Thymus (tissue), 11 donors: Measurements from ENCODE around the gene ANO7. TPM values are rescaled to one million over a fixed set of nuclear protein-coding genes. Genes with fewer than 3 reads are reported as not detected.

Source experiments
- DNase-seq, 9 donors: peaks; one replicate each; pipeline ENCODE4 v3.0.0-alpha.2; 2013; ENCODE audit warnings: low spot score in 9 of 9, low read depth in 6 of 9, missing footprints in 1 of 9
- H3K27ac ChIP-seq, 2 donors: one replicate each; pipeline ENCODE4 v1.5.1; 2013; ENCODE audit warnings: control low read depth in 1 of 2, low read depth in 1 of 2, low read length in 1 of 2, mild to moderate bottlenecking in 1 of 2, moderate library complexity in 1 of 2
- H3K27me3 ChIP-seq, 2 donors: one replicate each; pipeline ENCODE4 v1.5.1; 2013; ENCODE audit warnings: low read length in 1 of 2; ENCODE audit not compliant: control insufficient read depth in 2 of 2, insufficient read depth in 1 of 2
- H3K36me3 ChIP-seq, 2 donors: one replicate each; pipeline ENCODE4 v1.5.1; 2013; ENCODE audit warnings: low read length in 1 of 2, mild to moderate bottlenecking in 1 of 2, moderate library complexity in 1 of 2; ENCODE audit not compliant: control insufficient read depth in 2 of 2, insufficient read depth in 2 of 2
- H3K4me1 ChIP-seq, 2 donors: one replicate each; pipeline ENCODE4 v1.5.1; 2013; ENCODE audit warnings: low read length in 2 of 2; ENCODE audit not compliant: control insufficient read depth in 2 of 2, insufficient read depth in 2 of 2
- H3K4me3 ChIP-seq, 2 donors: one replicate each; pipeline ENCODE4 v1.5.1; 2013; ENCODE audit warnings: low read length in 2 of 2, control low read depth in 1 of 2, mild to moderate bottlenecking in 1 of 2
- H3K9me3 ChIP-seq, 2 donors: one replicate each; pipeline ENCODE4 v1.5.1; 2013; ENCODE audit warnings: low read length in 1 of 2, mild to moderate bottlenecking in 1 of 2; ENCODE audit not compliant: control insufficient read depth in 2 of 2, insufficient read depth in 1 of 2
- WGBS: extraction: QIAGEN DNeasy Blood & Tissue Kit; methylation state at CpG from one replicate; pipeline ENCODE4 v1.1.7; 2013; 5-methylcytosine and 5-hydroxymethylcytosine counted together
- polyA plus RNA-seq: library from polyadenylated mRNA; stranded (reverse); fragments of 200-250 nt; gene quantifications from one replicate; pipeline ENCODE4 v1.2.3, GENCODE V29; 2013
- total RNA-seq: library from RNA; stranded (reverse); fragments of 120-200 nt; gene quantifications from one replicate; pipeline ENCODE4 v1.2.4, GENCODE V29; 2013
- donor health status: healthy.

Gene ANO7
- total and polyA plus RNA-seq, 2 donors, result 0.09 to 0.41 TPM

GRCh38 chr2:241234066-241234790 is 45.8 kb downstream of the ANO7 start:
- Histone ChIP-seq H3K27me3 (no peaks in the 10 kb centered on the region), H3K4me1 (no peaks in the 10 kb centered on the region), H3K27ac (no peak overlapping the region), H3K4me3 (no peak overlapping the region), H3K36me3 (peaks cover 86% of the 10 kb centered on the region in 2 donors), H3K9me3 (no peaks in the 10 kb centered on the region)
- WGBS, result 95% methylated on average over 21 of the region's 21 CpGs
- no peak for DNase-seq

DNA sequence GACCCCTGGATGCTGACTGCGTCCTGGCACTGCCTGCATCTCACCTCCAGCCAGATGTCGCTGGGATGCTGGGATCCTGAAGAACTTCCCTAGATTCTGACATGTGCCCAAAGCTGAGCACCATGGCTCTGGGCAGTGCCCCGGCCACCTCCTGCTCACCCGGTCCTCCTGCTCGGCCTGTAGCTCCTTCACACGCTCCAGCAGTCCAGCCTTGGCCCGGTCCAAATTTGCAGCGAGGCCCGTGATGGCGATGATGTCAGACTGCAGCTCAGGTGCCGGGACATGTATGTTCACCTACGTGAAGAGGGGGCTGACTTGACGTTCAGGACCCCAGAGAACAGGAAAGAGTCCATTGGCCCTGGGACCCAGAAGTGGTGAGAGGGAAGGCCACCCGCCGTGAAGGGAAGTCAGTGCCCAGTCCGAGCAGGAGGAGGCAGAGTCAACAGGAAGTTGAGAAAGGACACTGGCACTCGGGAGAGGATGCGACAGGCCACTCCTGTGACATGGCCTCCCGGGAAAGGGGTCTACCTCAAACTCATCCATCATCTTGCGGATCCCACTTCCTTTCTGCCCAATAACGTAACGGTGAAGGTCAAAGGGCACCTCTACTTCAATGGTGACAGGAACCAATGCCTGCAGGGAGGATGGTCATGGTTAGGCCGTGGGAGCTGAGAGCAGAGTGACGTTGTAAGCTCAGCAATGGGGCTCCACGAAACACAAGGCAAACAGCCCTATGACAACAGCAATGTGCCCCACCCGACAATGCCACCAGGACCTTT is 46.7 kb downstream of the ANO7 start:
- H3K36me3 ChIP-seq, result peaks cover 86 to 87% of the 10 kb centered on the region in 2 donors
- H3K27me3 ChIP-seq, result no peaks in the 10 kb centered on the region
- no peak for DNase-seq
- H3K9me3 ChIP-seq, result no peaks in the 10 kb centered on the region
- H3K4me1 ChIP-seq, result no peaks in the 10 kb centered on the region
- H3K27ac ChIP-seq, result no peak overlapping the region
- WGBS, result 98% methylated on average over 26 of the region's 26 CpGs
- no peak overlapping the region for H3K4me3 ChIP-seq

DNA sequence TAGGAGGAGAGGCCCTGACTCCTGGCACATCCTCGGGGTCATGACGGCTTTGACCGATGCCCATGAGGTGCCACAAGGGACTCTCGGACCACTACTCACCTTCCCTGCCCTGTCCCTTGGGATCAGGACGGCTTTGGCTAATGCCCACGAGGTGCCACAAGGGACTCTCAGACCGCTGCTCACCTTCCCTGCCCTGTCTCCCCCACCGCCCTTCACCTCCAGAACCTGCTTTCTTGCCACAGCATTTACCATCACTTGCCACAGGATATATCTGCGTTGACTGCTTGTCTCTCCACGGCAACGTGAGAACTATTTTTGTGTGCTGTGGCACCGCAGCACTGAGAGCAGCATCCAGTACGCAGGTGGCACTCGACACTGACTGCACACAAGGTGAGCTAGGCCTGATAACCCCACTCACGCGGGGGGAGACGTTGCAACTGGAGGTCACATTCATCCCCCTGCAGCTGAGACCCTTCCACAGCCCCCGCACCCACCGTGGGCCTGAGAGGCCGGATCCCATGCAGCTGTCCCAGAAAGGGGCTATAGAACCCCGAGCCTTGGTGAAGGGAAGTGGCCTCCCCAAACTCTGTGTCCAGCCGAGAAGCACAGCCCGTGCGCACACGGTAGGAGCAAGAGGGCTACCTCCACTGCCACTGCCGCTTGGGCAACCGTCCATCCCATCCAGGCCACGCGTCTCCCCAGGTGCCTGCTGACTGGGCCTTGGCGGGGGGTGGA is 47.5 kb downstream of the ANO7 start:
- no peaks in the 10 kb centered on the region for H3K4me1 ChIP-seq
- no peak overlapping the region for H3K4me3 ChIP-seq
- no peaks in the 10 kb centered on the region for H3K27me3 ChIP-seq
- peaks cover 86 to 87% of the 10 kb centered on the region in 2 donors for H3K36me3 ChIP-seq
- no peak for DNase-seq
- WGBS, result 94% methylated on average over 30 of the region's 30 CpGs
- H3K9me3 ChIP-seq, result no peaks in the 10 kb centered on the region
- H3K27ac ChIP-seq, result no peak overlapping the region

DNA sequence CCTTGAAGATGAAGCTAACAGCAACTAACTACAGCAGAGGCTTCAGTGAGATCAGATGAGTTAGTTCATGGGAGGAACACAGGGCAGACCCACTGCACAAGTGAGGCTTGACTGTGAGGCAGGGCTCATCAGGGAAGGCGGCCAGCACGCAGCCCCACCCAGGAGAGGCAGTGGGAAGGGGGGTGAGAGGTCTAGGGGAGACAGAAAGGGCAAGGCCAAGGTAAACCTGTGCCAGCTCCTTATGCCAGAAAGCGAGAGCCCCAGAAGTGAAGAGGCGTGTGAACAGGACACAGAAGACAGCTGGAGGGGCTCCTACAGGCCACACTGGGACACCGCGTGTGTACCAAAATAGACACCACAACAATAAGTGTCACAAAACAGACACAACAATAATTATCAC is 48.6 kb downstream of the ANO7 start:
- Histone ChIP-seq H3K36me3 (peaks cover 78 to 90% of the 10 kb centered on the region in 2 donors), H3K4me1 (no peaks in the 10 kb centered on the region)
- 98% methylated on average over 6 of the region's 6 CpGs for WGBS

GRCh38 chr2:241237949-241238371 is 49.5 kb downstream of the ANO7 start:
- no peak overlapping the region for H3K27ac ChIP-seq
- H3K36me3 ChIP-seq, result peaks cover 81 to 97% of the 10 kb centered on the region in 2 donors
- H3K4me3 ChIP-seq, result no peak overlapping the region
- no peaks in the 10 kb centered on the region for H3K9me3 ChIP-seq
- WGBS, result 93% methylated on average over 12 of the region's 12 CpGs
- H3K4me1 ChIP-seq, result no peaks in the 10 kb centered on the region
- no peaks in the 10 kb centered on the region for H3K27me3 ChIP-seq
- DNase-seq, result no peak

More for the DNA sequence above, 48.6 kb downstream of the ANO7 start:
- Histone ChIP-seq H3K9me3 (no peaks in the 10 kb centered on the region), H3K4me3 (no peak overlapping the region), H3K27ac (no peak overlapping the region), H3K27me3 (no peaks in the 10 kb centered on the region)
- DNase-seq, result no peak

GRCh38 chr2:241238693-241239198 is 50.3 kb downstream of the ANO7 start:
- Histone ChIP-seq H3K4me3 (no peak overlapping the region), H3K27me3 (no peaks in the 10 kb centered on the region), H3K36me3 (peaks cover 80 to 97% of the 10 kb centered on the region in 2 donors), H3K27ac (no peak overlapping the region), H3K9me3 (no peaks in the 10 kb centered on the region), H3K4me1 (no peaks in the 10 kb centered on the region)
- WGBS, result 96% methylated on average over 5 of the region's 5 CpGs
- DNase-seq, result no peak

GRCh38 chr2:241239552-241240202 is 51.2 kb downstream of the ANO7 start:
- no peaks in the 10 kb centered on the region for H3K9me3 ChIP-seq
- no peak overlapping the region for H3K4me3 ChIP-seq
- no peaks in the 10 kb centered on the region for H3K4me1 ChIP-seq
- 98% methylated on average over 28 of the region's 28 CpGs for WGBS
- H3K27me3 ChIP-seq, result no peaks in the 10 kb centered on the region
- no peak for DNase-seq
- no peak overlapping the region for H3K27ac ChIP-seq
- H3K36me3 ChIP-seq, result peaks cover 73 to 95% of the 10 kb centered on the region in 2 donors

- 98% methylated on average over 21 of the region's 21 CpGs for WGBS
- H3K27me3 ChIP-seq, result no peaks in the 10 kb centered on the region
Observed at GRCh38 chr2:241240320-241241004, 52.0 kb downstream of the ANO7 start.

More at GRCh38 chr2:241240320-241241004, 52.0 kb downstream of the ANO7 start:
- DNase-seq, result no peak
- Histone ChIP-seq H3K4me3 (no peak overlapping the region), H3K27ac (no peak overlapping the region), H3K36me3 (peaks cover 71 to 89% of the 10 kb centered on the region in 2 donors), H3K4me1 (no peaks in the 10 kb centered on the region), H3K9me3 (no peaks in the 10 kb centered on the region)
